Stromal cell of bone marrow (primary cell): ENCODE measurements around the gene SNX14.
A peak's percentile ranks its signal among the peaks of the same experiment; 100 is the strongest.

ENCODE experiments used
- DNase-seq: peaks from one replicate; pipeline ENCODE4 v3.0.0-alpha.2; 2012; ENCODE audit warnings: low read depth

Gene SNX14

GRCh38 chr6:85464722-85465150, 128.9 kb downstream of the SNX14 start:
- peak; percentile 90 for DNase-seq

DNA sequence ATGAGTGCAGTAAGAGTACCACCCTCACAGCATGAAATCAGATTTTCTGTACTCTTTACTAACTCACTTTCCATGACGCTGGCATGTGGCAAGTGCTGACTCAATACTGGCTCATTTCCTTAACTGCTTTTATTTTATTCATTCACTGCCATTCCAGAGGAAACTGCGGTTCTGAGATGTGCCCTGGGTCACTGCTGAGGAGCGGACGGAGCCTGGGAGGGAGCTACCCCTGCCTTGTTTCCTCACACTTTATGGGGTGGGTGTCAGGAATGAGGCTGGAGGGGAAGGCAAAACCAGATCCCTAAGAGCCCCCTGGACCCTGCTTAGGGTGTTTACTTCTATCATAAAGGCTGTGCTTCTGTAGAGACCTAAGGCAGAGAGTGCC, 129.4 kb downstream of the SNX14 start:
- DNase-seq: peak; percentile 98

DNA sequence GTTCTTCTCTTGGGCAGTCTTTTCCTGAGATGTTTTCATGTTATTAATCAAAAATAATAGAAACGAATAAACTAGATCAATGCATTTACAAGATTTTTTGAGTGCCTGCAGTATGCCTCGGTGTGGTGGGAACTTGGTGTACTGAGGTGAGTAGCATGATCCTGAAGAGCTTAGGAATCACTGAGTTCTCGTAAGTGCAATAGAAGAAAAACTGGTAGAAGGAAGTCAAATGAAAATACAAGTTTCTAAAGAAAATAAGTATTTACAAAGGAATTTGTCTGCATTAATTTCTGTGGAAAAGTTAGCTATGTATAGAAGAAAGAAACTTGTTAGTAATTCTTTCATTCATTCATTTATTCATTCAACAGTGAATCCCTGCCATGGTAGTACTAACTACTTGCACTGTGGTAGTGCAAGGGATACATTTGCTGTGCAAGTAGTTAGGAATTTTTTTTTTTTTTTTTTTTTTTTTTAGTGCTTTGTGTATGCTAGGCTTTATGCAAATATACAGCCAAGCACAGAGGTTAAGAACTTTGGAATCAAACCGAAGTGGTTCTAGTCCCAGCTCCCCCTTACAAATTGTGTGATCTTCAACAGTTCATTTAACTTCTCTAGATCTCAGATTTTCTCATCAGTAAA, 129.9 kb downstream of the SNX14 start:
- DNase-seq: no peak

GRCh38 chr6:85462673-85463072, 131.0 kb downstream of the SNX14 start:
- no peak for DNase-seq

DNA sequence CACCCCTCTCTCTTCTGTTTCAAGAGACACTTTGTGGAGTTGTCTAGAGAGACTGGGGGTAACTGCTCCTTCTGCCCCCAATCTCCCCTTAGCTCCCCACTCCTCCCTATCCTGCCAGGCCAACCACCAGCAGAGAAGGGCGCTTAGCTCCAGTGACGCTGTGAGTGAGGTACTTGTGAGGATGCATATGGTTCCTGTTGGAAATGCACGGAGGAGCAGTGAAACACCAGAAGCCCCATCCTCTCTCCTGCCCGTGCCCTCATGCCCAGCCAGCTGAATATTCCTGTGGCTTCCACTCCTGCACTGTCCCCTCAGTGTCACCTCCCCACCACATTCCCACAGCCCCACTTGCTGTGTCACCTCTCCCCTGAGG, 131.9 kb downstream of the SNX14 start:
- DNase-seq: no peak

- DNase-seq: peak; percentile 65
Measured at GRCh38 chr6:85460921-85461797, 132.5 kb downstream of the SNX14 start.

DNA sequence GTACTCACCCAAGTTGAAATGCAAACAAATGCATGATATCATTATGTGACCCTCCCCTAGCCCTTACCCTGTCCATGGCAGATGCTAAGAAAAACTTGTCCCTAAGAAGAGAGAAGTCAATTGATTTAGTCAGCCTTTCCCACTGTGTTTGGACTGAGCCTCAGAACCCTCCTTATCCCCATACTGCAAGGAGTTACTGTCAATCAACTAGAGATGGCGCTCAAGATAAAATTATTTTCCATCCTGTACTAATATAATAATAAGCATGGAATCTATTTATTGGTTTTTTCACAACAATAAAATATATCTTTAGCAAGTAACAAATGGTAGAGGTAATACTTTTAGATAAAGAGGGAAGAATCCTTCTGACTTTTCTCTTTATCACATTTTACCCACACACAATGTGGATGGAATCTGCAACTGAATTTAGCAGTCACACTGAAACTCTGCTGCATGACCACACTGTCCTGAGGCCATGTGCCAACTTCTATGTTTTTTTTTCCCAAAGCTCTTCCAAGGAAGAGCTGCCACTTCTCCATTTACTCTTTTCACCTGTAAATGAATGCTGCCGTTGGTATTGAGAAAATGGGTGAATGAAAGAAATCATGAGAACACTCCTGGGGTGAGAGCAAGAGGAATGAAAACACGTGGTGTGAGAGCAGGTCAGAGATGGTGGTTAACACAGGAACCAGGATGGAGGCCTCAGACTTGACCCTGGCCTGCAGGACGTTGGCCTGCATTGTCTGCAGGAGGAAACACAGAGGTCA, 133.3 kb downstream of the SNX14 start:
- no peak for DNase-seq

DNA sequence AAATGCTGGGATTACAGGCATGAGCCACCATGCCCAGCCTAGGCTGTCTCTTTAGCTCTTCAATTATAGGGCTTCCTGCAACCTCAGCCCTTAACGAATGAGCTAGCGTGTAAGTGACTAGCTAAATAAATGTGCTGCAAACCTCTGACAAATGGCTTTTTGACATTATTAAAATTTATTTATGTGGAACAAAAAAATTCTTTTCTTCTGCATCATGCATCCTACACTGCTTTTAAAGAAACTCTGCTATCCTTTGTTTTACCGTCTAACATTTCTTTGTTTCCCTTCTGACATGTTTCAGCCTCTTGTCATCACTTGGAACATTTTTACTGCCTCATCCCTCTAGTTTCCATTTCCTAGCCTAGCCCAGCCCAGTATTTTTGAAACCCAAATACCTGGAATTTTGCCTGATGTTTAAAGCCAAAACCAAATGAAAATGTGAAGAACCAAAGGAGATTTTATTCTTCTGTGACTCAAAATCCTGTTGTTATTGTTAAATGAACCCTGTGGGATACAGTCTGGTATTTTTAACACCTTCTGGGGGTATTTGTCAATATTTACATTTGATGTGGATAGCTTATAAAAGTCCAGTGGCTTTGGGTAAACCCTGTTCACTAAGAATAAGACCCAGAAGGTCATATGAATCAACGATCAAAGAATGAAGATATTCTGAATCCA, 134.3 kb downstream of the SNX14 start:
- DNase-seq: peak; percentile 93

GRCh38 chr6:85458782-85459181, 134.9 kb downstream of the SNX14 start:
- no peak for DNase-seq

GRCh38 chr6:85458184-85458583, 135.5 kb downstream of the SNX14 start:
- no peak for DNase-seq

DNA sequence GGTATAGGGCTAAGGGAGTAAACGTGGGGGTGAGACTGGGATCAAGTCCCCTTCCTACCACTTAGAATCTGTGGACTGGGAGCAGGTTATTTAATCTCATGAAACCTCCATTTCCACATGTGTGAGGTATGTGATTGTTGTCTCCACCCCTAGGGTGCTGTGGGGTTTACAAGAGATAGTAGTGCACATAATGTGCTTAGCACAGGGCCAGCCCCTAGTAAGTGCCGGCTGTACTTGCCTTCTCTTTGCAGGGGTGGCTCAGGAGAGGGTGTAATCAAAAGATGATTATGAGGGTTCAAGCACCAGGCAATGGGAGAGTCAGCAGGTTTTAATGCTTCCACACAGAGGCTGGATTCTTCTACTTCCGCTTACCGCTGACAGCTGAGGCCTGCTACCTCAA, 136.9 kb downstream of the SNX14 start:
- no peak for DNase-seq
